HG03439 (cell line): Measurements from ENCODE around the gene MUC5B.
"Not testable (repeated sequence)": the region's sequence is repeated elsewhere in the genome, so short reads cannot be mapped to it uniquely, and the experiment has no call there.

Experiments
- ATAC-seq: cut with Tn5 transposase; IDR thresholded peaks from one replicate; pipeline ENCODE4 v1.9.1; 2021; ENCODE audit warnings: mild to moderate bottlenecking, moderate library complexity; ENCODE audit not compliant: unreplicated experiment

The MUC5B gene

DNA sequence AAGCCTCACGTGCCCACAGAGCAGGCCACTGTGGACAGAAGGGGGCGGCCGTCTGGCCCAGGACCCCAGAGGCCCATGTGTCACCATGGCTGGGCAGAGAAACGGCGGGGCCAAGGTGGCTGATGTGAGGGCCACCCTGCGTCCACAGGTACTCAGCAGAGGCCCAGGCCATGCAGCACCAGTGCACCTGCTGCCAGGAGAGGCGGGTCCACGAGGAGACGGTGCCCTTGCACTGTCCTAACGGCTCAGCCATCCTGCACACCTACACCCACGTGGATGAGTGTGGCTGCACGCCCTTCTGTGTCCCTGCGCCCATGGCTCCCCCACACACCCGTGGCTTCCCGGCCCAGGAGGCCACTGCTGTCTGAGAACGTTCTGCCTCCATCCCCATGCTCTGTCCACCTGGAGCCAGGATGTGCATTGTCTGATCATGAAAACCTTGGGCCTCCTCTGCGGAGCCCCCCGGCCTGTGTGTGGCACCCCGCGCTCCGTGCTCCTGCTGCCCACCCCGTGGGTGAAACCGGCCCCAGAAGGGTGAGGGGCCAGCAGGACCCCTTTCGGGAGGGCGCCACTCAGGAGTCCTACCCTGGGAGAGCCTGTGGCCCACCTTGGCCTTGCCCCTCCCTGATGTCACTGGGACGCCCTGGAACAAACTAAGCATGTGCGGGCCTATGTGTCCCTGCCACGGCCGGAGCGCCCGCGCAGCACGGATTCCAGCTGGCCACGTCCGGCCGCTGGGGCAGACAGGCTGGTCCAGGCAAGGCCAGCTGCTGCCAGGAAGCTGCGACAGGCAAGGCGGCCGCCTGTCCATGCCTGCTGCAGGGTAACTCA lies 38.6 kb downstream of the MUC5B start:
- no peak for ATAC-seq

DNA sequence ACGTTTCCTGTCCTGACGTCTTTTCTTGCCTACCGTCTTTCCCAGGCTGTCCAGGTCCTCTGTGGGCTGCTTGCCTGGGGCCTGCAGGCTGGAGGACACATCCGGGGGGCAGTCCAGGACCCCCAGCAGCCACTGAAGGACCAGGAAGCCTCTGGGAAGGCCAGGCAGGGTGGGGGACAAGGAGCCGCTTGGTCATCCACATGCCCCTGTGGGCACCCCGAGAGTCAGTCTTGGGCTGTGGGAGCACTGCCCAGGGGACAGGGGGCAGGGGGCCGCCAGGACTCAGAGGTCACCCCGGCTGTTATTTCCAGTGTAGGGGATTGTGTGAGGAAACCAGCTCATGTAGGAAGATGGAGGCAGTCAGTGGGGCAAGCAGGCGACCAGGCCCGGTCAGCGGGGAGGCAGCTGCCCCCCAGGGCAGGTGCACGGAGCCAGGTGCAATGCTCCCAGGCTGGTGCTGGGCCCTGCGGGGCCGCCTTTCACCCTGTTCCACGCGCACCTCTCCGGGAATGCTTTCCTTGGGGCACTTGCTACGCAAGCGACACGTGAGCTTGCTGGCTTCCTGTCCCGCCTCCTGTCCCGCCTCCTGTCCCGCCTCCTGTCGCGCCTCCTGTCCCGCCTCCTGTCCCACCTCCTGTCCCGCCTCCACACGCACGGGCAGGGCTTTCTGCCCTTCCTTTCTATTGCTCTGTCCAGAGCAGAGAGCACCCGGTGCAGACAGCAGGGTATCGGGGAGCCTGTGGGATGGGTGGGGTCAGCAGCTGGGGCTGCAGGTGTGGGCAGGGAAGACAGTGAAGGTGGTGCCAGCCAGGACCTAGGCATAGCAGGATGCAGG lies 39.5 kb downstream of the MUC5B start:
- ATAC-seq: peak; percentile 78

DNA sequence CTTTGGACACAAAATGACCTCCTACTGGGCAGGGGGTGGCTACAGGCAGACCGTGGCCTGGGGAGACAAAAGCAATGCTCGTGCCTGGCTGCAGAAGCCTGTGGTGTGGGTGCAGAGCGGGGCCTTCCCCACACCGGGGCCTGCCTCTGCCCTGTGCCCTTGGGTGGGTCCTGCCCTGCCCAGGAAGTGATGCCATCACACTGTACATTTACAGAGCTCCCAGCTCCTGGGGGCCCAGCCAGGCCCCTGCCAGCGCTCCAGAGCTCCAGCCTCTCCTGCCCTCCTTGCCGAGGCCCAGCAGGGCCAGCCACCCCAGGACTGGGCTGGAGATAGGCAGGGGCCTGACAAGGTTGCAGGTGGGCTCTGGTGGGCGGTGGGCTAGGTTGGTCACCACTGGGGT lies 40.1 kb downstream of the MUC5B start:
- ATAC-seq: no peak

DNA sequence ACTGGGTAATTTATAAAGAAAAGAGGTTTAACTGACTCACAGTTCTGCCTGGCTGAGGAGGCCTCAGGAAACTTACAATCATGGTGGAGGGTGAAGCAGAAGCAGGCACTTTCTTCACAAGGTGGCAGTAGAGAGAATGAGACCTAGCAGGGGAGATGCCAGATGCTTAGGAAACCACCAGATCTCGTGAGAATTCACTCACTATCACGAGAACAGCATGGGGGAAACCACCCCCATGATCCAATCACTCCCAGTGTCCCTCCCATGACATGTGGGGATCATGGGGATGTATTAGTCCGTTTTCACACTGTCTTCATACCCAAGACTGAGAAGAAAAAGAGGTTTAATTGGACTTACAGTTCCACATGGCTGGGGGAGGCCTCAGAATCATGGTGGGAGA lies 41.6 kb downstream of the MUC5B start:
- ATAC-seq: not testable (repeated sequence)

DNA sequence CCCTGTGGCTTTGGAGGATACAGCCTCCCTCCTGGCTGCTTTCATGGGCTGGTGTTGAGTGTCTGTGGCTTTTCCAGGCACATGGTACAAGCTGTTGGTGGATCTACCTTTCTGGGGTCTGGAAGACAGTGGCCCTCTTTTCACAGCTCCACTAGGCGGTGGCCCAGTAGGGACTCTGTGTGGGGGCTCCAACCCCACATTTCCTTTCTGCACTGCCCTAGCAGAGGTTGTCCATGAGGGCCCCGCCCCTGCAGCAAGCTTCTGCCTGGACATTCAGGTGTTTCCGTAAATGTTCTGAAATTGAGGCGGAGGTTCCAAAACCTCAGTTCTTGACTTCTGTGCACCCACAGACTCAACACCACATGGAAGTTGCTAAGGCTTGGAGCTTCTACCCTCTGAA lies 42.6 kb downstream of the MUC5B start:
- not testable (repeated sequence) for ATAC-seq

DNA sequence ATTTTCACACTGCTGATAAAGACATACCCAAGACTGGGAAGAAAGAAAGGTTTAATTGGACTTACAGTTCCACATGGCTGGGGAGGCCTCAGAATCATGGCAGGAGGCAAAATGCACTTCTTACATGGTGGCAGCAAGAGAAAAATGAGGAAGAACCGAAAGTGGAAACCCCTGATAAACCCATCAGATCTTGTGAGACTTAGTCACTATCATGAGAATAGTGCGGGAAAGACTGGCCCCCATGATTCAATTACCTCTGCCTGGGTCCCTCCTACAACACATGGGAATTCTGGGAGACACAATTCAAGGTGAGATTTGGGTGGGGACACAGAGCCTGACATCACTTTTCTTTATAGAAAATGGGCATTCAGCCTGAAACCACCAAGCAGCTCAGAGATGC lies 44.1 kb downstream of the MUC5B start:
- ATAC-seq: not testable (repeated sequence)

DNA sequence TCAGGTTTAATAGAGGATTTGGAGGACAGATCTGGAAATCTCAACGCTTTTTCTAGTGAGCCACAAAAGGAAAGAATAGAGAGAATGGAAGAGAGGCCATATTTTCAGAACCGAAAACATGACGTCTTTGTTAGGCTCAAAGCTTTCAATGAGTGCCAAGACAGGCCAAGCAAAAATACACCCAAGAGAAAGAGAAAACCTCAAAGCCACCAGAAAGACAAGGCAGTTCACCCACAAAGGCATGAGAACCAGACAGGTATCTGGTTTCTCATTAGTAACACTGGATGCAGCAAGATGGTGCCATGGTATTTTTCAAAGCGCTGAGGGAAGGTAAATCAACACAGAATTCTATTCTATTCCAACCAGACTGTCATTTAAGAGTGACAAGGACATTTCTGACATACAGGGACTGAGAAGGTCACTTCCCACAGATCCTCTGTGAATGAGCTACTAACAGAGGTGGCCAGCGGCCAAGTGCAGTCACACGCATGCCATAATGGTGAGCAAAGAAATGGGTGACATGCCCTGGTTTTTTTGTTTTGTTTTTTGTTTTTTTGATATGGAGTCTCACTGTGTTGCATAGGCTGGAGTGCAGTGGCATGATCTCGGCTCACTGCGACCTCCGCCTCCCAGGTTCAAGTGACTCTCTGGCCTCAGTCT lies 44.7 kb downstream of the MUC5B start:
- no peak for ATAC-seq

DNA sequence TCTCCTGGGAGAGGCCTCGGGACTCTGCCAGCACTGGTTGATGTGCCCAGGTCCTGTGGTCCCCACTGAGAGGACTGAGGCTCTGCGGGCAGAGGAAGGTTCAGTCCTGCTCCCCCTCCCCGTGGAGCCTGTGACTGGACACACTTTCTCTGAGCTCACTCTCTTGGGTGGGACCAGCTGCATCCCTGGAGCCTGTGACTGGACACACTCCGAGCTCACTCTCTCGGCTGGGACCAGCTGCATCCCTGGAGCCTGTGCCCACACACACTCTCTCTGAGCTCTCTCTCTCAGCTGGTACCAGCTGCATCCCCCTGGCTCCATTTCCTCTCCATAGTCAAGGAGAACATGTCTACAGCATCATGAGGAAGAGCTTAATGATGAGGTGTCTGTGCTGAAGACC lies 47.1 kb downstream of the MUC5B start:
- no peak for ATAC-seq

DNA sequence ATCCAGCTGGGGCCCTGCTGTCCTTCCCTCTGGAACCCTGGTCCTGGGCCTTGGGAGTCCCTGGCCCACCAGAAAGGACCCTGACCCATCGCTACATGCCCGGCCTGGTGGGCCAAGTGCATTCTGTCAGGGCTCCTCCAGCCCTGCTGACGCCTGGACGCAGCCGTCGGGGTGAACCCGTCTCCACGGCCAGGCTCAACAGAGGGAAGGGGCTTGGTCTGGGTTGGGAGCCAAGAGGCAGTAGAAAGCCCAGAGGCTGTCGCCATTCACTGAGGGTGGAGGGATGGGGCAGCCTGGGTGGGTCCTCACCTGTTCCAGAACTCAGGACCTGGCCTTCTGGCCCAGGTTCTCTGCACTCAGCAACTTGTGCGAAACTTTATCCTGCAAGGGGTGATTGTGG lies 47.6 kb downstream of the MUC5B start:
- no peak for ATAC-seq

DNA sequence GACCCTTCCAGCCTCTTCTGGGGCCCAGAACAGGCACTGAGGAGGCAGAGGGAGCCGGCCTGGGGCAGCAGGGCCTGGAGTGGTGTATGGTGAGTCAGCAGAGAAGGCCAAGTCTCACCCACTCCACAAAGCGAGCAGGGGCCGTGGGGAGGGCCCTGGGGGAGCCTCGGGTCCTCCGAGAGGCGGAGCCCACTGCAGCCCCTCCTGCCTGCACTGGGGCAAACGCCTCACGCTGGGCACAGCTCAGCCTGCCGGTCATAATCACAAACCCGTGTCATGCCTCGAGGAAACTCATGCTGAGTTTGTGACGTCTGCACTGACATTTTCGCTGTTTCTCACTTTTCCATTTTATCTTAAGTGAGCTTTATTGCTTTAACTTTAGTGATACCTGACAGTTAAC lies 48.1 kb downstream of the MUC5B start:
- no peak for ATAC-seq

DNA sequence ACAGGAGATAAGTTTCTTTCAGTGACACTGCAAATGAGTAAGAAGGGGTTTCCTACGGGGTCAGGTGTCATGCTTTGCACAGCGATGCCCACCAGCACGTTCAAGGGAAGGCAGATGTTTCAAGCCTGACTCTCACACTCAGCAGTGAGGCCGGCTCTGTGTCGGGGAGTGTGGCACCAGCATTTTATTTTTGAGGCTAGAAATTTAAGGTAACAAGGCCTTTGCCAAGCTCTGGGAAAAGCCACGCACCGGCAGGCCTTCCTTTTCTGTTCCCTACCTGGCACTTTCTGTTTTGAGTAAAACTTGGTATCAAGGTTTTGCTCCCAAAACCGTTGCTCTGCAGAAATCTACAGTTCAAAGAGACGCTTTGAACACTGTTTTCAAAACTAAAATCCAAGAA lies 48.5 kb downstream of the MUC5B start:
- ATAC-seq: no peak

DNA sequence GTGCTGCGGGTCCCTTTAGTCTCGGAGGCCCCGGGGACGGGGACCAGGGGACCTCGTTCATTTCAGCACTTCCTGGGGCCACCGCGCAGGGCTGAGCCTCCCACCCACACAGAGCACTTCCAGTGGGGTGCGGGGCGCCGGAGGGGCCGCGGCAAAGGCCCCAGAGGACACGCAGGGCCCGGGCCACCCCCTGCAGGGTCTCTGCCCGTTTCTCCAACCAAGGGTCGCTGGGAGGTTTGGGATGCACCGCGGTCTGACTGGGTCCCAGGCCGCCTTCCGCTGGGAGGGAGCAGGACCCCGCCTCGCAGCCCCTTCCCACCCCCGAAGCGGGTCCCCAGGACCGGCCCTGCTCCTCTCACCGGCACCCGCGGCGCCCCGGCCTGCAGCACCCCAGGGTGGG lies 49.1 kb downstream of the MUC5B start:
- no peak for ATAC-seq

DNA sequence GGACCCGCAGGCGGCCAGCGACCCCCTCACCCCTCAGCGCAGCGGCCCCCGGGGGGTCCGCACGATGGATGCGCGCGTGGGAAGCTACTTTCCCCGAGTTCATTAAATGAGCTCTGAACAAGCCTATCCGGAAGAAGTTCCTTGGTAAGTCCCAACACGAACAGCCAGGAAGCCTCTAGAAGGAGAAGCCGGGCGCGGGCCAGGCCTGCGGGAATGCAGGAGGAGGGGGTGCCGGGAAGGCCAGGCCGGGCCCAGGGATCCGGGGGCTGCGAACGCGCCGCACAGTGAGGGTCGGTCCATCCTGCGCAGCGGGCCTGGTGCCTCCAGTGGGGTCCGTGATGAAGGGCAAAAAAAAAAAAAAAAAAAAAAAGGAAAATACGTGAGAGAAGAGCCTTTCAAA lies 49.7 kb downstream of the MUC5B start:
- no peak for ATAC-seq

DNA sequence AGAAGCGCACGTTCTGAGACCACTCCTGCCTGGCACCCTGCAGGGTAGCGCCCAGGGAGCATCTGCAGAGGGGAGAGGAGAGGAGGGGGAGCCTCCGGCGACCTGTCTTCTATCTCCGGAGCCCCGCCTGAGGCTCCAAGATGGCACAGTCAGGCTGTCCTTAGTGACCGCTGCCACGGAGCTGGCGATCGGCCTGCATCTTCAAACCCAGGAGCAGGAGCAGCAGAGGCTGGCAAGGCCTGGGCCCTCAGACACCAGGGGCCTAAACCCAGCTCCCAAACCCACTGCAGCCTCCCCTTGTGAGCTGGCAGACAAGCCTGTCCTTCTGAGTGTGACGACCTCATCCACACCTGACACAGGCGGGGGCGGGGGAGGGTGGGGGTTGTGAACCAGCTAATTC lies 51.6 kb downstream of the MUC5B start:
- ATAC-seq: no peak

DNA sequence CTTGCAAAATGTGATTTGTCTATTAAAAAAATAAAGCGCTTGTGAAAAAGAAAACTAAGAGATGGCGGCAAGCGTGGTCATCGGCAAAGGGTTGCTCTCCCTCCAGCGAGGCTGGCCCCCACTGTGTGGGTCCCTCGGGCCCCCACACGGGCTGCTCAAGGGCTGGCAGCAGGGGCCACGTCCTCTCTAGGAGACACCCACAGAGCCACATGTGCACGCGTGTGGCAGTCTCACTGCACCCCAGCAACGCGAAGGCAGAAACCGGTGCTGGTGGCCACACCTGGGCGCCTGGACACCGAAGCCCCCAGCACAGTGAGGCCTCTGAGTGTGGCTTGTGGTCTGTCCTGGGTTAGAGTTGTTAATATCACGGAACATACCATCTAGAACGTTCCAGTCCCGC lies 52.2 kb downstream of the MUC5B start:
- no peak for ATAC-seq

DNA sequence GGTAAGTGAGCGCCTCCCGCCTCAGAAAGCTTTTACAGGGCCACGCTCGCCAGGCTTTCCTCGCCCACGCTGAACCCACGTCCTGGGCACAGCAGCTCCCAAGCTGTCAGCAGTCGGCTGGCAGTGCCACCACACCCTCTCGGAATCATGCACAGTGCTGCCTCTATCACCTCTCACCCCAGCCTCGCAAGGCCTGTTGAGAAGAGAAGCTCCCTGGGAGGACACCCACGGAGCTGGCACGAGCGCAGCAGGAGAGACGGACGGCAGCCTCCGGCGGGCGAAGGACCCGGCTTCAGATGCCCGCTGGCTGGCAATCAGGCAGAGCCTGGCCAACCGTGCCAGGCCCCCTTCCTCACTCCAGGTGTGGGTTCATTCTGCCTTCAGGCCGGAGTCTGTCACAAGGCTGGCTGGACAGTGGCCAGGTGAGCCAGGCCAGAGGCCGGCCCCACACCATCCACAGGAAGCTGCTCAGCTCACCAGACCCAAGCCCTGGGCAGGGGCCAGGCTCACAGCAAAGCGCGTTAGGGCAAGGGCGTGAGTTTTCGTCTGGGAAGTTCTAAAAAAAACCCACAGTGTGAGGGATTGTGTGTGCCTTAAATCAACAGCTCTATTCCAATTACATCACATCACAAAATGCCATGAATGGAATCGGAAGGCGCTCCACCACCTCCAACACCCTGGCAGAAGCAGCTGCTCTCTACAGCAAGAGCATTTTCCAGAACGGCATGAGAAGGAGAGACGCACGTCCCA lies 53.4 kb downstream of the MUC5B start:
- no peak for ATAC-seq

DNA sequence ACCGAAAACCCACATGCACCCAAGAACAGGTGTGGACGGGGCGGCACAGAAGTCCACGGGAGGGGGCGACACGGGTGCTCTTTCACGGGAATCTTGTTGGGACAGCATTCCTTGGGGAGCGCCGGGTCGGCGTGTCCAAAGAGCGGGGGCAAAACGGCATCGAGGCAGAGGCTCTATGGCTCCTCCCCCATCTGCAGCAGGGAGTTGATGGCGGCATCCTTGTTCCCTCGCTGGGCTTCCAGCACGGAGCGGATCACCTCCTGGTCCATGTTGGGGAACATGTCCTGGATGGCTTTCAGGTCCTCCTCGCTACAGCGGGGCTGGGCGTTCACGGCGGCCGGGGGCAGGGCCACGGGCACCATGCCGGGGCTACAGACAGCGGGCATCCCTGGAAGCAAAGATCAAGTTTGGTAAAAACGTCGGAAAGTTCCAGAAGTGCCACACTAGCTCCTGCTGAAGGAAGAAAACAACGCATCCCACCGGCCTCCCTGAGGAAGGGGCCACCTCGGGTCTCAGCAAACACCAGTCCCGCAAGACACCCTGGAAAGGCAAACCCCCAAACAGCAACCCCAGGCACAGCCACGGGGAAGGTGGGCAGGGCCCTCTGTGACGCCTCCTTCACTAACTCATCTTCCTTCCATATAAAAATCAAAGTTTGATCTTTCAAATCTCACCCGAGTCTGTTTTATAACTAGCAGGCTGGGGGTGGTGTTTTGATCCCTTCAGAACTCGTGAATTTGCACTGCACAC lies 54.2 kb downstream of the MUC5B start:
- ATAC-seq: no peak

DNA sequence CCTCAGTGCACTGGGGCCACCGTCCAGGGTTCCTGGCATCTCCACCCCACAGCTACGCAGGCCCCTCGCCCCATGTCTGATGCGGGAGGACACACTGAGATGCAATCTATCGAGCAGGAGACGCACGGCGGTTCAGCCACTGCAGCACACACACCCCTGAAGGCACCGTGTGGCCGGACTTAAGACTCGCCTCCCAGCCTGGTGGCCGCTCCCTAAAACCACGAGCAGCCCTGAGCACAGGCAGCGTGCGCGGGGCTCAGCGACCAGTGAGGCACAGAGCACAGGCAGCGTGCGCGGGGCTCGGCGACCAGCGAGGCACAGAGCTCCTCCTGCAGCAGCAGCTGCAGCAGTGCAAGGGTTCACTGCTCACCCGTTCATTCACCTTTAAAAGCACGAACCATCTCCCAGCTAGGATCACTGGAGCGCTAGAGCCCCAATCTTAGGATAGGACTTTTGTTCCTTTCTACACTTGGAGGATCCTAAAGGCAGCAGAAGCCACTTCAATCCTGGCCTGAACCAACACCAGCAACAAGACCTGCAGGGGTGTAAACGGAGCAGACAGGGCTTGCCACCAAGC lies 55.2 kb downstream of the MUC5B start:
- no peak for ATAC-seq

DNA sequence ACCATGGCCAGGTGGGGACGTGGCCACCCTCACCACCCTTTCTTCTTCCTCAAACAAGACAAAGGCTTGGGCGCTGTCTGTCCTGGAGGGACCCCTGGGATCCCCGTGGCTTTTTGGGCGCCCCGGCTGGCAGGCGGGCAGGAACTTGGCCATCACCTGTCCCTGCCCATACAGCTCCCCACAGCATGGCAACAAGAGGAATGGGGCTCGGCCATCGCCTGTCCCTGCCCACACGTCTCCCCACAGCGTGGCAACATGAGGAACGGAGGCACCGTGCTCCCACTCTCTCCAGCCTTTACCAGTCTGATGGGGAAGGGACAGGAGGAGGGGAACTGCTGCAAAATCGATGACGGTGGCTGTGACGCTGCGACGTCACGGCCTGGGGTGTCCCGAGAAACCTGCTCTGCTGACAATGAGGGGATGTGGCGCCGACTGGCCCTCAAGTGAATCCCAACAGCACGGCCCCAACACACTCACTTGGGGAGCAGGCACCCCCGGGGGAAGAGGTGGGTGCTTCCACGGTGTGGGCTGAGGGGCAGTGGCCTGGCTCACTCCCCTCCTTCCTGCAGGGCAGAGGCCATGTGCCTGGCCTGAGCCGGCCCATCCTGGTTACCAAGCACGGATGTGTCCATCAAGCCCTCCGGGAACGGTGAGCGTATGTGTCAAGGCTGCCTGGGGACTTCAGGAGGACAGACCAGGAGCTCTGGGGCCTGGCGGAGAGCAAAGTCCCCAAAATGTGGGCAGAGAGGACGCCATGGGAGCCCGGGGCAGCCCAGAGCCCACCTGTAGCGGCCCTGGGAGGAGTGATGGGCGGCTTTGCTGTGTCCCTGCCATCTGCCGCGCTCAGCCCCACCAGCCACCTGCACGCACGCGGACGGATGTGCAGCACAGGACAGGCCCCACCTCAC lies 56.2 kb downstream of the MUC5B start:
- ATAC-seq: no peak
